ENCODE data around the gene RNF183.

GRCh38 chr9:113352411-113352810, 49.2 kb upstream of the RNF183 start:
- TF ChIP-seq POLR2AphosphoS5 (IDR thresholded peaks at IDR 0.05) (no peak), EZH2 (IDR thresholded peaks at IDR 0.05; ENCODE audit: borderline replicate concordance, insufficient read depth, low read length, poor library complexity, severe bottlenecking) (no peak)

Data from neural cell (in vitro differentiated cells).